ENCODE measurements around the gene INPP5D.
"Not testable (repeated sequence)": the region's sequence is repeated elsewhere in the genome, so short reads cannot be mapped to it uniquely, and the experiment has no call there.

Gene INPP5D

DNA sequence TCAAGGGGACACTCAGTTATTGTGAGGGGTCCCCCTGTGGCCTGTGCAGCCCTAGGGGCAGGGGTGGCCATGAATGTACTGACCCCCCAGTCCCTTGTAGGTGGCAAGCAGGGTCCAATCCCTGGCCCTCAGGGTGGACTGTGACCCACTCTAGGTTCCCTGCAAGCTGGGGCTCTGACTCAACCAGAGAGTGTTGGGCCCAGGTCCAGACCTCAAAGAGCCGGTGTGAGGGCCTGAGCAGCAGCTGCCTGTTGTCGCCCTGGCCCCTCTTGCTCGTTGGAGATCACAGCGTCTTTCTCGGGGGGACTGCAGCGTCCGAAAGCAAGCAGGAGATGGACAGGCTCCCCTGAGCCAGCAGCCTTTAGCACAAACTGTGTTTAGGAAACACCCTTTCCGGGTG lies 124.5 kb downstream of the INPP5D start:
- TF ChIP-seq, protein P1, sequence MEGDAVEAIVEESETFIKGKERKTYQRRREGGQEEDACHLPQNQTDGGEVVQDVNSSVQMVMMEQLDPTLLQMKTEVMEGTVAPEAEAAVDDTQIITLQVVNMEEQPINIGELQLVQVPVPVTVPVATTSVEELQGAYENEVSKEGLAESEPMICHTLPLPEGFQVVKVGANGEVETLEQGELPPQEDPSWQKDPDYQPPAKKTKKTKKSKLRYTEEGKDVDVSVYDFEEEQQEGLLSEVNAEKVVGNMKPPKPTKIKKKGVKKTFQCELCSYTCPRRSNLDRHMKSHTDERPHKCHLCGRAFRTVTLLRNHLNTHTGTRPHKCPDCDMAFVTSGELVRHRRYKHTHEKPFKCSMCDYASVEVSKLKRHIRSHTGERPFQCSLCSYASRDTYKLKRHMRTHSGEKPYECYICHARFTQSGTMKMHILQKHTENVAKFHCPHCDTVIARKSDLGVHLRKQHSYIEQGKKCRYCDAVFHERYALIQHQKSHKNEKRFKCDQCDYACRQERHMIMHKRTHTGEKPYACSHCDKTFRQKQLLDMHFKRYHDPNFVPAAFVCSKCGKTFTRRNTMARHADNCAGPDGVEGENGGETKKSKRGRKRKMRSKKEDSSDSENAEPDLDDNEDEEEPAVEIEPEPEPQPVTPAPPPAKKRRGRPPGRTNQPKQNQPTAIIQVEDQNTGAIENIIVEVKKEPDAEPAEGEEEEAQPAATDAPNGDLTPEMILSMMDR (IDR thresholded peaks at IDR 0.05; ENCODE audit: low read depth, low read length) = no peak
- DNase-seq (ENCODE audit: extremely low read depth, low read depth) = no peak

DNA sequence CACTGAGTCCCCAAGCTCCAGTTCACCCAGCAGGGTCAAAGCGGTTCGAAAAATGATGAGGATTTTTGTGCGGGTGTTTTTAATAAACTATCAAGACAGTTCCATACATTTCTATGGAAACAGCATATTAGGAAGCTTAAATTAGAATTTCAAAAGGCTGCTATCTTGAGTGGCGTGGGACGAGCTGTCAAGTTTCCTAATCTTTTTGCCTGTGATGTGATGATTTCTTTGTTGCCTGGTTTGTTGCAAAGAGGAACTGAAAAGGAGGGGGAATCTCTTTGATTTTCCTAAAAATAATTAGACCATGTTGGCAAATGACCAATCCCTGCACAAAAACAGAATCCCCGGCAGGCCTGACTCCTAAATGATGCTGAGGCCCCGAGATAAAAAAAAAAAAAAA lies 125.2 kb downstream of the INPP5D start:
- no peak for DNase-seq (ENCODE audit: extremely low read depth, low read depth)
- TF ChIP-seq, protein P1 (IDR thresholded peaks at IDR 0.05; ENCODE audit: low read depth, low read length) = no peak

DNA sequence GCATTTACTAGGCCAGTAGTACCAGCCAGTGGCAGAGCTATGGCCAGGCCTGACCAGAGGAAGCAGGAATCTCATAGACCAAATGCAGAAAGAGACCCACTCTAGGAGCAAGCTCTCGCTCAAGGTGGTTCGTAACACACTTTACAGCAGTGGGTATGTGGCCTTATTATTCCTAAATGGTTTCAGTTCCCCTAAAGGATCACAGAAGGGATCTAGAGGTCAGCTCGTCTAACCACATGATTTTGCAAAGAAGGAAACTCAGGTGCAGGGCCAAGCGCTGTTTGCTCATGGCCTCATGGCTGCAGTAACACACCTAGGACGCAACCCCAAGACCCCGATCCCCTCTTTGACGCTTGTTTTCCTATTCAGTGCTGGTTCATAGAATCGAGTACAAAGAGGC lies 125.8 kb downstream of the INPP5D start:
- no peak for DNase-seq (ENCODE audit: extremely low read depth, low read depth)
- TF ChIP-seq, protein P1 (IDR thresholded peaks at IDR 0.05; ENCODE audit: low read depth, low read length) = no peak

DNA sequence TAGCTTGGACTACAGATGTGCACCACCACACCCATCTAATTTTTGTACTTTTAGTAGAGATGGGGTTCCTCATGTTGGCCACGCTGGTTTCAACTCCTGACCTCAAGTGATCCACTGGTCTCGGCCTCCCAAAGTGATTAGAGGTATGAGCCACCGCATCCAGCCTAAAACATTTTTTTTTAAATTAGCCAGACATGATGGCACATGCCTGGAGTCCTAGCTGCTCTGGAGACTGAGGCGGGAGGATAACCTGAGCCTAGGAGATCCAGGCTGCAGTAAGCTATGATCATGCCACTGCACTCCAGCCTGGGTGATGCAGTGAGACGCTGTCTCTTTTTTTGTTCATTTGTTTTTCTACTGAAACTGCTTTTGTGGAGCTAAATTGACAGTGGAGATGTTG lies 126.7 kb downstream of the INPP5D start:
- DNase-seq (ENCODE audit: extremely low read depth, low read depth) = no peak
- TF ChIP-seq, protein P1 (IDR thresholded peaks at IDR 0.05; ENCODE audit: low read depth, low read length) = no peak

DNA sequence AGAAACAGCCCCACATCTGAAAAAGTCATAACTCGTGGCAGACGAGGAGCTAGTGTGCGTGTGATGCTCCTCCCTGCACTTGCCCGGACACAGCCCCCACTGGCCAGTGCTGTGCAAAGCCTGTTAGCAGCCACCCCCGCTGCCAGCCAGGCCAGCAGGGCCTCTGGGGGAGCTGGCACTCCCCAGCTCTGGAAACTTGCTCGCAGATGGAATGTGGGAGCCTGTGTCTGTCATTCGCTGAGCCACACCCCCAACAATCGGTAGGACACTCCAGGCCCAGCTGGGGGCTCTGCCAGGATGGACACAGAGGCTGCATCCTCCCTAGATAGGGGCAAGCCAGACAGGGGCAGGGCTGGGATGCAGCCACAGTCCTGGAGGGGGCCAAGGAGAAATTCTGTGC lies 128.9 kb downstream of the INPP5D start:
- DNase-seq (ENCODE audit: extremely low read depth, low read depth) = no peak
- TF ChIP-seq, protein P1 (IDR thresholded peaks at IDR 0.05; ENCODE audit: low read depth, low read length) = no peak

DNA sequence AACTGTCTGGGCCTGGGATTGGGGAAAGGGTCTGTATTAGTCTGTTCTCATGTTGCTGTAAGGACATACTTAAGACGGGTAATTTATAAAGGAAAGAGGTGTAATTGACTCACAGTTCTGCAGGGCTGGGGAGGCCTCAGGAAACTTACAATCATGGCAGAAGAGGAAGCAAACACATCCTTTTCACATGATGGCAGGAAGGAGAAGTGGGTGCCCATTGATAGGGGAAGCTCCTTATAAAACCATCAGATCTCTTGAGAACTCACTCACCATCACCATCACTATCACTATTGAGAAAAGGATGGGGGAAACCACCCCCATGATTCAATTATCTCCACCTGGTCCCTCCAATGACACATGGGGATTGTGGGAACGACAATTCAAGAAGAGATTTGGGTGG lies 130.9 kb downstream of the INPP5D start:
- not testable (repeated sequence) for DNase-seq (ENCODE audit: extremely low read depth, low read depth)

DNA sequence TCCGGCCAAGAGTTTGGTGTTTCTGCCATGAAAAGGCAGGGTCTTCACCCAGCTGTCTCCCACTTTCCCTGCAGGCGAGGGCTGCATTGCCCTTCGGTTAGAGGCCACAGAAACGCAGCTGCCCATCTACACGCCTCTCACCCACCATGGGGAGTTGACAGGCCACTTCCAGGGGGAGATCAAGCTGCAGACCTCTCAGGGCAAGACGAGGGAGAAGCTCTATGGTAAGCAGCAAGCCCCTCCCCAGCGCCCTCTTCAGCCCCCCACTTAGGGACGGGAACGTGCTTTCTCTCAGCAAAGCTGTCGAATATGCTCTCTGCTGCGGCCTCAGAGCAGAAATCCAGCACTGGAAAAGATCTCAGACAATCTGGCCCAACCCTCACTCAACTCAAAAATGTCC lies 133.6 kb downstream of the INPP5D start:
- TF ChIP-seq, protein P1 (IDR thresholded peaks at IDR 0.05; ENCODE audit: low read depth, low read length) = no peak
- DNase-seq (ENCODE audit: extremely low read depth, low read depth) = no peak

DNA sequence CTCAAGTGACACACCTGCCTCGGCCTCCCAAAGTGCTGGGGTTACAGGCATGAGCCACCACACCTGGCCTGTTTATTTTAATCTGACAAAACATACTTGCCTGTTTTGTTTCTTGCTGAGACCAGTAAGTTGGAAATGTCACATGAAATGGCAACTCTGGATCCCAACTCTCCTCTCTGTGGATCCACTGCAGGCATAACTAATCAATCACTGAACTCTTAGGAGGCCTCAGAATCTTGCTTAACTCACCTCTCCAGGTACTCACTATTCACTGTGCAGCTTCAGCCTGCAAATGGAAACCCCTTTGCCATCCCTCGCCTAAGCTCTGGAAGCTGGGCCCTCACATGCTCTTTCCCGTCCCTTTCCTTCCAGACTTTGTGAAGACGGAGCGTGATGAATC lies 134.9 kb downstream of the INPP5D start:
- DNase-seq (ENCODE audit: extremely low read depth, low read depth) = no peak
- TF ChIP-seq, protein P1 (IDR thresholded peaks at IDR 0.05; ENCODE audit: low read depth, low read length) = no peak
